Posterior vena cava (tissue), 2 donors: Measurements from ENCODE around the gene AK1. TPM values are rescaled to one million over a fixed set of nuclear protein-coding genes. Genes with fewer than 3 reads are reported as not detected.

Experiments
- DNase-seq: peaks from one replicate; pipeline ENCODE4 v3.0.0-alpha.2; 2020; ENCODE audit warnings: low spot score
- intact Hi-C, 2 donors: fragments of 100-400 bp; cut with DNase I; formaldehyde crosslinking; loops; one replicate each; pipeline versions ENCODE4 v1.14.1 to v1.14.2; 2022 to 2023
- long read RNA-seq, 2 donors: library from polyadenylated mRNA; unstranded; transcript quantifications; one replicate each; pipeline ENCODE4 v2.0.0, GENCODE V29; 2020 to 2021
- total RNA-seq, 2 donors: library from RNA; stranded (reverse); fragmentation: NEBNext Ultra II Directional; extraction: Animal tissue kit (Norgen Biotek cat#: 25700); gene quantifications; one replicate each; pipeline ENCODE4 v1.2.1, GENCODE V29; 2021
- donor health status: DM: yes; HTN: yes; CAD: no.
- donor health status: DM: yes; HTN: yes; CAD: no.

Gene AK1
- total RNA-seq: 10 to 100 TPM; 65.7 to 67.0 TPM
- long read RNA-seq, donor 1, transcript AK1-203 (7 exons, 2,266 nt): major isoform, 28 of 31 reads
- long read RNA-seq, donor 1, partial matches to known transcripts: 0 of 31 reads
- long read RNA-seq, donor 1, other reads (novel, unspliced or antisense): 3 of 31 reads
- long read RNA-seq, donor 2, transcript AK1-203 (7 exons, 2,266 nt): major isoform, 72 of 83 reads
- long read RNA-seq, donor 2, partial matches to known transcripts: 2 of 83 reads
- long read RNA-seq, donor 2, other reads (novel, unspliced or antisense): 9 of 83 reads

- intact Hi-C loops: loop anchor here in 1 of 2 donors (10.0 kb wide), 1 partner anchor 237 kb away; no protein-coding TSS in a partner anchor
- DNase-seq: peak; percentile 92
These were observed at the start of gene AK1 for GRCh38 chr9:127877566-127877998. Gene AK1 (minus strand): TSS chr9:127877675. CDS start chr9:127874617, 3,058 bp downstream.

- intact Hi-C loops: loop anchor here (5.0 to 10.0 kb wide), 3 partner anchors 192 to 1160 kb away; partner anchors contain the start of gene TOR2A (in 1 of the 2)
- no peak for DNase-seq
These were observed 49.4 kb upstream of the AK1 start for GRCh38 chr9:127926906-127927200.

- intact Hi-C loops: loop anchor here (5.0 to 10.0 kb wide), 3 partner anchors 191 to 1161 kb away; partner anchors contain the start of gene TOR2A (in 1 of the 2)
- no peak for DNase-seq
These were observed 48.8 kb upstream of the AK1 start for GRCh38 chr9:127925959-127926905.

- no peak for DNase-seq
- intact Hi-C loops: loop anchor here (5.0 to 10.0 kb wide), 4 partner anchors 190 to 1162 kb away; partner anchors contain the start of gene TOR2A (in 1 of the 2)
These were observed 47.4 kb upstream of the AK1 start for GRCh38 chr9:127924736-127925444.

- DNase-seq: no peak
- intact Hi-C loops: loop anchor here (2.0 to 10.0 kb wide), 3 partner anchors 181 to 331 kb away; partner anchors contain the start of gene TOR2A (in 1 of the 2)
These were observed 46.3 kb upstream of the AK1 start for GRCh38 chr9:127923771-127924170.

- DNase-seq: no peak
- intact Hi-C loops: loop anchor here (2.0 to 10.0 kb wide), 3 partner anchors 180 to 331 kb away; partner anchors contain the start of gene TOR2A (in 1 of the 2)
These were observed 45.6 kb upstream of the AK1 start for GRCh38 chr9:127923046-127923445.

GRCh38 chr9:127921557-127922120, 44.2 kb upstream of the AK1 start:
- intact Hi-C loops: loop anchor here (2.0 to 10.0 kb wide), 3 partner anchors 179 to 329 kb away; partner anchors contain the start of gene TOR2A (in 1 of the 2)
- DNase-seq: peak; percentile 93

- intact Hi-C loops: loop anchor here (1.0 to 10.0 kb wide), 3 partner anchors 186 to 328 kb away; partner anchors contain the start of gene TOR2A (in 1 of the 2)
- no peak for DNase-seq
These were observed 43.3 kb upstream of the AK1 start for GRCh38 chr9:127920794-127921193.

GRCh38 chr9:127919253-127919815, 41.9 kb upstream of the AK1 start:
- DNase-seq: peak; percentile 97
- intact Hi-C loops: loop anchor here in 1 of 2 donors (2.0 to 10.0 kb wide), 2 partner anchors 135 to 185 kb away; partner anchors contain the start of genes CDK9 and TOR2A

GRCh38 chr9:127918183-127919107, 41.0 kb upstream of the AK1 start:
- no peak for DNase-seq
- intact Hi-C loops: loop anchor here in 1 of 2 donors (2.0 to 10.0 kb wide), 2 partner anchors 134 to 184 kb away; partner anchors contain the start of genes CDK9 and TOR2A

GRCh38 chr9:127917603-127918002, 40.1 kb upstream of the AK1 start:
- intact Hi-C loops: loop anchor here in 1 of 2 donors (2.0 to 10.0 kb wide), 2 partner anchors 133 to 183 kb away; partner anchors contain the start of genes CDK9 and TOR2A

GRCh38 chr9:127916720-127917581, 39.5 kb upstream of the AK1 start, which contains the start of gene ST6GALNAC4:
Gene ST6GALNAC4 (minus strand): TSS chr9:127917041. CDS start chr9:127916419, 622 bp downstream.
- intact Hi-C loops: loop anchor here in 1 of 2 donors (10.0 kb wide), 1 partner anchor 132 kb away; the partner anchor contains the start of gene CDK9
- peak; percentile 98 for DNase-seq

More at GRCh38 chr9:127917603-127918002, 40.1 kb upstream of the AK1 start:
- no peak for DNase-seq

GRCh38 chr9:127915801-127916719, 38.6 kb upstream of the AK1 start:
- intact Hi-C loops: loop anchor here in 1 of 2 donors (10.0 kb wide), 1 partner anchor 131 kb away; the partner anchor contains the start of gene CDK9
- no peak for DNase-seq

- DNase-seq: no peak
- intact Hi-C loops: loop anchor here in 1 of 2 donors (10.0 kb wide), 1 partner anchor 131 kb away; the partner anchor contains the start of gene CDK9
These were observed 37.9 kb upstream of the AK1 start for GRCh38 chr9:127915325-127915752.
